ENCODE results near the gene MEIKIN. TPM values are rescaled to one million over a fixed set of nuclear protein-coding genes. Genes with fewer than 3 reads are reported as not detected.

Gene MEIKIN
- total RNA-seq, 1 donor, result not detected

GRCh38 chr5:131992370-131992769, 46.9 kb upstream of the MEIKIN start:
- Histone ChIP-seq H3K4me2 (ENCODE audit: insufficient read depth, low read length) (no peak overlapping the region), H3K27me3 (ENCODE audit: insufficient read depth, low read length) (peaks cover 6% of the 10 kb centered on the region), H3K27ac (ENCODE audit: low read depth, low read length) (no peak overlapping the region), H3K36me3 (ENCODE audit: insufficient read depth, low read length) (no peaks in the 10 kb centered on the region), H4K20me1 (ENCODE audit: insufficient read depth, low read length) (no peaks in the 10 kb centered on the region), H3K79me2 (ENCODE audit: insufficient read depth, low read length) (no peaks in the 10 kb centered on the region), H3K4me3 (ENCODE audit: insufficient read depth, low read length) (no peak overlapping the region), H3K9me3 (ENCODE audit: low read depth, low read length) (no peaks in the 10 kb centered on the region), H3K4me1 (ENCODE audit: insufficient read depth, low read length) (no peaks in the 10 kb centered on the region), H2AFZ (ENCODE audit: low read length) (no peak overlapping the region)
- no peak for DNase-seq (ENCODE audit: insufficient read length, low spot score, missing footprints)
- no peak for TF ChIP-seq CTCF (IDR thresholded peaks at IDR 0.05; ENCODE audit: extremely low read depth, low read depth, low read length)

- Histone ChIP-seq H3K79me2 (ENCODE audit: insufficient read depth, low read length) (no peaks in the 10 kb centered on the region), H3K9me3 (ENCODE audit: low read depth, low read length) (no peaks in the 10 kb centered on the region), H3K27ac (ENCODE audit: low read depth, low read length) (no peak overlapping the region), H3K36me3 (ENCODE audit: insufficient read depth, low read length) (no peaks in the 10 kb centered on the region), H3K4me1 (ENCODE audit: insufficient read depth, low read length) (no peaks in the 10 kb centered on the region), H3K4me2 (ENCODE audit: insufficient read depth, low read length) (no peak overlapping the region), H3K27me3 (ENCODE audit: insufficient read depth, low read length) (peaks cover 6% of the 10 kb centered on the region), H3K4me3 (ENCODE audit: insufficient read depth, low read length) (no peak overlapping the region), H4K20me1 (ENCODE audit: insufficient read depth, low read length) (no peaks in the 10 kb centered on the region), H2AFZ (ENCODE audit: low read length) (no peak overlapping the region)
- TF ChIP-seq CTCF (IDR thresholded peaks at IDR 0.05; ENCODE audit: extremely low read depth, low read depth, low read length), result no peak
- peak; percentile 15 for DNase-seq (ENCODE audit: insufficient read length, low spot score, missing footprints)
These were observed 46.3 kb upstream of the MEIKIN start for GRCh38 chr5:131991593-131992324.

GRCh38 chr5:131990716-131991115, 45.3 kb upstream of the MEIKIN start:
- no peak overlapping the region for H2AFZ ChIP-seq (ENCODE audit: low read length)
- no peak for TF ChIP-seq CTCF (IDR thresholded peaks at IDR 0.05; ENCODE audit: extremely low read depth, low read depth, low read length)
- no peaks in the 10 kb centered on the region for H3K36me3 ChIP-seq (ENCODE audit: insufficient read depth, low read length)
- no peaks in the 10 kb centered on the region for H3K4me1 ChIP-seq (ENCODE audit: insufficient read depth, low read length)
- H3K9me3 ChIP-seq (ENCODE audit: low read depth, low read length), result no peaks in the 10 kb centered on the region
- no peak overlapping the region for H3K27ac ChIP-seq (ENCODE audit: low read depth, low read length)
- H3K79me2 ChIP-seq (ENCODE audit: insufficient read depth, low read length), result no peaks in the 10 kb centered on the region
- no peak overlapping the region for H3K4me3 ChIP-seq (ENCODE audit: insufficient read depth, low read length)
- no peak overlapping the region for H3K4me2 ChIP-seq (ENCODE audit: insufficient read depth, low read length)
- peaks cover 6% of the 10 kb centered on the region for H3K27me3 ChIP-seq (ENCODE audit: insufficient read depth, low read length)
- DNase-seq (ENCODE audit: insufficient read length, low spot score, missing footprints), result no peak
- no peaks in the 10 kb centered on the region for H4K20me1 ChIP-seq (ENCODE audit: insufficient read depth, low read length)

GRCh38 chr5:131988601-131989000, 43.1 kb upstream of the MEIKIN start:
- Histone ChIP-seq H3K36me3 (ENCODE audit: insufficient read depth, low read length) (no peaks in the 10 kb centered on the region), H4K20me1 (ENCODE audit: insufficient read depth, low read length) (no peaks in the 10 kb centered on the region), H3K4me2 (ENCODE audit: insufficient read depth, low read length) (no peak overlapping the region), H3K79me2 (ENCODE audit: insufficient read depth, low read length) (no peaks in the 10 kb centered on the region), H3K27ac (ENCODE audit: low read depth, low read length) (no peak overlapping the region), H2AFZ (ENCODE audit: low read length) (no peak overlapping the region), H3K4me1 (ENCODE audit: insufficient read depth, low read length) (no peaks in the 10 kb centered on the region), H3K27me3 (ENCODE audit: insufficient read depth, low read length) (peaks cover 6% of the 10 kb centered on the region), H3K9me3 (ENCODE audit: low read depth, low read length) (no peaks in the 10 kb centered on the region), H3K4me3 (ENCODE audit: insufficient read depth, low read length) (no peak overlapping the region)
- TF ChIP-seq CTCF (IDR thresholded peaks at IDR 0.05; ENCODE audit: extremely low read depth, low read depth, low read length), result no peak
- DNase-seq (ENCODE audit: insufficient read length, low spot score, missing footprints), result no peak

Data from osteoblast (primary cell).